ENCODE measurements around the gene RNF144A. TPM values are rescaled to one million over a fixed set of nuclear protein-coding genes. Genes with fewer than 3 reads are reported as not detected.

The RNF144A gene
- polyA plus RNA-seq, 3 donors: 0.30 to 0.68 (median 0.48) TPM

- intact Hi-C loops (cut with micrococcal nuclease): no loop called here
- peaks cover 12 to 18% of the 10 kb centered on the region in 2 donors for H3K4me1 ChIP-seq (ENCODE audit: control insufficient read depth in 1 of 2, insufficient read depth in 2 of 2, low read length in 2 of 2)
These were observed 98.9 kb downstream of the RNF144A start for GRCh38 chr2:7016148-7016547.

GRCh38 chr2:7016601-7017211, 99.5 kb downstream of the RNF144A start:
- no peaks in the 10 kb centered on the region for H3K9me3 Mint-ChIP-seq
- H3K27ac Mint-ChIP-seq: peak overlapping the region in 1 of 7 donors; percentile 57
- intact Hi-C loops (cut with micrococcal nuclease): no loop called here

More at GRCh38 chr2:7016148-7016547, 98.9 kb downstream of the RNF144A start:
- no peak overlapping the region for H3K4me3 Mint-ChIP-seq
- H3K4me3 ChIP-seq (replicated peaks in 1 of 3; ENCODE audit: low read depth in 2 of 3, low read length in 3 of 3): no peak overlapping the region
- no CpG with 5 or more reads among the region's 3 CpGs for WGBS (ENCODE audit: insufficient coverage)
- no peak overlapping the region for H3K27ac ChIP-seq (ENCODE audit: low read depth in 1 of 2, low read length in 2 of 2)
- H3K27me3 ChIP-seq (ENCODE audit: control insufficient read depth in 2 of 2, insufficient read depth in 2 of 2, low read length in 2 of 2): no peaks in the 10 kb centered on the region
- peaks cover 19% of the 10 kb centered on the region for H3K4me1 Mint-ChIP-seq
- no peak for TF ChIP-seq CTCF (IDR thresholded peaks at IDR 0.05)
- H4K20me1 ChIP-seq (ENCODE audit: insufficient read depth, low read length): no peaks in the 10 kb centered on the region
- H3K9me3 ChIP-seq (replicated peaks in 1 of 2; ENCODE audit: control insufficient read depth in 1 of 2, insufficient read depth in 1 of 2, low read length in 2 of 2): no peaks in the 10 kb centered on the region
- no peak overlapping the region for H3K9ac ChIP-seq (ENCODE audit: insufficient read depth, low read length, poor library complexity, severe bottlenecking)
- no peaks in the 10 kb centered on the region for H3K27me3 Mint-ChIP-seq (ENCODE audit: low read depth in 3 of 3)
- H3K27ac Mint-ChIP-seq: no peak overlapping the region
- H2AFZ ChIP-seq (ENCODE audit: insufficient read depth, low read depth, low read length, poor library complexity, severe bottlenecking): no peak overlapping the region
- peaks cover 9 to 10% of the 10 kb centered on the region in 2 donors for H3K36me3 Mint-ChIP-seq
- no peaks in the 10 kb centered on the region for H3K9me3 Mint-ChIP-seq
- peaks cover 2 to 6% of the 10 kb centered on the region in 2 donors for H3K36me3 ChIP-seq (replicated peaks in 1 of 2; ENCODE audit: control insufficient read depth in 1 of 2, insufficient read depth in 2 of 2, low read length in 2 of 2)
- no peak for DNase-seq
- no peaks in the 10 kb centered on the region for H3K79me2 ChIP-seq (ENCODE audit: insufficient read depth, low read length)
- H3K4me2 ChIP-seq (replicated peaks; ENCODE audit: extremely low read depth, low read length, poor library complexity, severe bottlenecking): no peak overlapping the region

More at GRCh38 chr2:7016601-7017211, 99.5 kb downstream of the RNF144A start:
- TF ChIP-seq CTCF (IDR thresholded peaks at IDR 0.05): no peak
- H3K4me1 Mint-ChIP-seq: peaks cover 19% of the 10 kb centered on the region
- DNase-seq: no peak
- H3K4me2 ChIP-seq (replicated peaks; ENCODE audit: extremely low read depth, low read length, poor library complexity, severe bottlenecking): no peak overlapping the region
- no peaks in the 10 kb centered on the region for H4K20me1 ChIP-seq (ENCODE audit: insufficient read depth, low read length)
- H3K27me3 Mint-ChIP-seq (ENCODE audit: low read depth in 3 of 3): no peaks in the 10 kb centered on the region
- H3K36me3 Mint-ChIP-seq: peaks cover 9 to 13% of the 10 kb centered on the region in 2 donors
- H3K27me3 ChIP-seq (ENCODE audit: control insufficient read depth in 2 of 2, insufficient read depth in 2 of 2, low read length in 2 of 2): no peaks in the 10 kb centered on the region
- no peak overlapping the region for H3K4me3 ChIP-seq (replicated peaks in 1 of 3; ENCODE audit: low read depth in 2 of 3, low read length in 3 of 3)
- H3K4me1 ChIP-seq (ENCODE audit: control insufficient read depth in 1 of 2, insufficient read depth in 2 of 2, low read length in 2 of 2): peaks cover 12 to 18% of the 10 kb centered on the region in 2 donors
- H2AFZ ChIP-seq (ENCODE audit: insufficient read depth, low read depth, low read length, poor library complexity, severe bottlenecking): no peak overlapping the region
- H3K4me3 Mint-ChIP-seq: no peak overlapping the region
- no peak overlapping the region for H3K9ac ChIP-seq (ENCODE audit: insufficient read depth, low read length, poor library complexity, severe bottlenecking)
- no peak overlapping the region for H3K27ac ChIP-seq (ENCODE audit: low read depth in 1 of 2, low read length in 2 of 2)
- no peaks in the 10 kb centered on the region for H3K79me2 ChIP-seq (ENCODE audit: insufficient read depth, low read length)
- 86% methylated on average over 9 of the region's 11 CpGs for WGBS (ENCODE audit: insufficient coverage)
- no peaks in the 10 kb centered on the region for H3K9me3 ChIP-seq (replicated peaks in 1 of 2; ENCODE audit: control insufficient read depth in 1 of 2, insufficient read depth in 1 of 2, low read length in 2 of 2)
- H3K36me3 ChIP-seq (replicated peaks in 1 of 2; ENCODE audit: control insufficient read depth in 1 of 2, insufficient read depth in 2 of 2, low read length in 2 of 2): peaks cover 2 to 6% of the 10 kb centered on the region in 2 donors

Measured in CD14-positive monocyte (primary cell).